ENCODE measurements around the gene TAPT1. TPM values are rescaled to one million over a fixed set of nuclear protein-coding genes. Genes with fewer than 3 reads are reported as not detected.

TAPT1 gene
- total RNA-seq, 5 donors from 2014 or later (not counting 1 experiment from before 2014, with no cell fraction given): 41.1 to 77.9 (median 50.3) TPM

DNA sequence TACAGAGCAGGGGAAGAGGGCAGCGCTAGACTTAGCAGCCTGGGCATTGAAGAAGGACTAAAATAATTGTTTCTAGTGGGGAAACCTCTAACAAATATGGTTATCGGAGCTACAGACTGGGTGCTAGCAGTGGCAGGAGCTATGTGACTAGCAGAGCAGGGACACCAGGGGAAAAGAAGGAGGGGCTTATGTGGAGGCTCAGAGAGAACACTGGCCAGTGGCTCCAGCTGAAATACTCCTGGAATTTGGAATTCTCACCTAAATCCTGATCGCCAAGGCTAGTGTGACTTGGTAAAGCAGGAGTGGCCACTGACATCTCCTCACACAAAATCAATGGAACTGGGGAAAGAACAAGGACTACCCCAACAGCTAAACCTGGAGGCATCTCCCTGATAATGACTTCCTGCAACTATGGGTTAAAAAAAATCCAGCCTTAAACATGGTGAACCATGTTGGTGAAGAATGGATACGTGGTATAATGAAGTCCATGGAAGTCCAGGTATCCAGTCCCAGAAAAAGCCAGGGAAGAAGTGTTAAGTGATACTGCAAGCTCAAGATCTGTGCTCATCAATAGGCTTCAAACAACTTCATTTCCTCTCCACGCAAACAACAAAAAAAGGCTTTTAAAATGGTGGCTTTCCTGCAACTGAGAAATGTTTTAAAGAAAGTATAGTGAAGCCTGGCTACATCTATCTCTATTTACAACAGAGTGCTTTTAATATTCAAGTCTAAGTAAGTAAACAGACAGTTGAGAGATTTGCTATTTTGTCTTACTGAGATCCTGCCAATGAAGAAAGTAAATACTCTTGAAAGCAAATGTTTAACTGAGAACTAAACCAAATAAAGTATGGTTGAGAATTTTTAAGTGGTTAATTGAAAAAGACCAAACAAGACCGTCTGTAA, 1.8 kb downstream of the TAPT1 start:
- H3K36me3 Mint-ChIP-seq: peaks cover 8% of the 10 kb centered on the region
- ChIA-PET POLR2A (interaction anchor here (0.6 to 0.8 kb wide), 3 partner anchors 11 to 1117 kb away, joined by 3 to 4 read pairs (median 3); no protein-coding TSS in a partner anchor), CTCF (interaction anchor here in 1 of 2 donors (0.7 to 3.3 kb wide), 5 partner anchors 10 to 40 kb away, joined by 3 to 18 read pairs (median 4); no protein-coding TSS in a partner anchor)
- peak overlapping the region; percentile 88 to 96 for H3K27ac Mint-ChIP-seq
- Histone ChIP-seq H3K36me3 (ENCODE audit: control insufficient read depth in 2 of 2, extremely low read depth in 1 of 2, insufficient read depth in 1 of 2, low read length in 1 of 2) (peaks cover 0 to 1% of the 10 kb centered on the region in 2 donors), H3K27me3 (replicated peaks in 1 of 2; ENCODE audit: control insufficient read depth in 2 of 2, extremely low read depth in 1 of 2, insufficient read depth in 2 of 2, low read length in 1 of 2) (no peaks in the 10 kb centered on the region), H3K9me3 (no peaks in the 10 kb centered on the region), H3K27ac (ENCODE audit: low read length) (peak overlapping the region; percentile 35), H3K4me1 (ENCODE audit: control insufficient read depth in 1 of 2, extremely low read depth in 1 of 2, insufficient read depth in 2 of 2, low read length in 2 of 2) (peaks cover 21 to 25% of the 10 kb centered on the region in 2 experiments), H3K4me3 (ENCODE audit: control insufficient read depth in 1 of 2, extremely low read depth in 1 of 2, low read length in 1 of 2) (peak overlapping the region; percentile 62 to 88)
- WGBS (ENCODE audit: insufficient coverage): 83% methylated on average over 3 of the region's 6 CpGs
- ATAC-seq (replicated peaks in 1 of 4) (no peak), DNase-seq (peak in 1 of 35 experiments; percentile 38)
- H3K9me3 Mint-ChIP-seq: no peaks in the 10 kb centered on the region
- H3K4me1 Mint-ChIP-seq: peaks cover 51 to 59% (median 59%) of the 10 kb centered on the region in 3 donors
- H3K27me3 Mint-ChIP-seq: no peaks in the 10 kb centered on the region
- H3K4me3 Mint-ChIP-seq: peak overlapping the region; percentile 70 to 86 (median 85)

GRCh38 chr4:16222957-16223527, 3.2 kb downstream of the TAPT1 start:
- ATAC-seq (replicated peaks in 1 of 4): no peak
- Mint-ChIP-seq H3K36me3 (peaks cover 12% of the 10 kb centered on the region), H3K4me3 (peak overlapping the region; percentile 26 to 86 (median 70)), H3K9me3 (no peaks in the 10 kb centered on the region), H3K4me1 (peaks cover 62 to 64% (median 63%) of the 10 kb centered on the region in 3 donors), H3K27ac (peak overlapping the region; percentile 11 to 96), H3K27me3 (no peaks in the 10 kb centered on the region)
- Histone ChIP-seq H3K27ac (ENCODE audit: low read length) (no peak overlapping the region), H3K27me3 (replicated peaks in 1 of 2; ENCODE audit: control insufficient read depth in 2 of 2, extremely low read depth in 1 of 2, insufficient read depth in 2 of 2, low read length in 1 of 2) (no peaks in the 10 kb centered on the region), H3K4me3 (ENCODE audit: control insufficient read depth in 1 of 2, extremely low read depth in 1 of 2, low read length in 1 of 2) (no peak overlapping the region), H3K9me3 (no peaks in the 10 kb centered on the region), H3K4me1 (ENCODE audit: control insufficient read depth in 1 of 2, extremely low read depth in 1 of 2, insufficient read depth in 2 of 2, low read length in 2 of 2) (peaks cover 20 to 25% of the 10 kb centered on the region in 2 experiments), H3K36me3 (ENCODE audit: control insufficient read depth in 2 of 2, extremely low read depth in 1 of 2, insufficient read depth in 1 of 2, low read length in 1 of 2) (peaks cover 0 to 7% of the 10 kb centered on the region in 2 donors)
- DNase-seq: no peak
- ChIA-PET CTCF (no interaction called here), POLR2A (no interaction called here)

DNA sequence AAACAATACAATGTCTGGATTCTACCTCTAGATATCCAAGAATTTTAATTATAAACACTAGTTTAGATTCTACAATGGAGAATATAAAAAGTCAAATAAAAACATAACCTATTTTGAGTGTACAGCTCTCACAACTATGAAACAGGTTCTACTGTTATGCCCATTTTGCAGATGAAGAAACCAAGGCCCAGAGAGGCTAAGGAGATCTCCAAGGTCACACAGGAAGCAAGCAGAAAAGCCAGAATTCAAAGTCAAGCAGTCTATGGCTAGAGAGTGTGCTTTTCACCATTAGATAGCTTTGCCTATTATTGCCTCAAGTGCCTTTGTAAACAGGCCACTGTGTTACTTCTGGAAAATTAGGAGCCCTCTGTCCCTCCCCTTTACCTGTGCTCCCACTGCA, 7.3 kb downstream of the TAPT1 start:
- POLR2A ChIA-PET: no interaction called here
- Mint-ChIP-seq H3K27ac (no peak overlapping the region), H3K4me1 (peaks cover 79 to 80% (median 80%) of the 10 kb centered on the region in 3 donors), H3K4me3 (no peak overlapping the region), H3K27me3 (no peaks in the 10 kb centered on the region), H3K9me3 (no peaks in the 10 kb centered on the region), H3K36me3 (peaks cover 35% of the 10 kb centered on the region)
- Histone ChIP-seq H3K36me3 (ENCODE audit: control insufficient read depth in 2 of 2, extremely low read depth in 1 of 2, insufficient read depth in 1 of 2, low read length in 1 of 2) (peaks cover 3 to 13% of the 10 kb centered on the region in 2 donors), H3K27ac (ENCODE audit: low read length) (no peak overlapping the region), H3K9me3 (no peaks in the 10 kb centered on the region), H3K4me1 (ENCODE audit: control insufficient read depth in 1 of 2, extremely low read depth in 1 of 2, insufficient read depth in 2 of 2, low read length in 2 of 2) (peaks cover 15 to 25% of the 10 kb centered on the region in 2 experiments), H3K27me3 (replicated peaks in 1 of 2; ENCODE audit: control insufficient read depth in 2 of 2, extremely low read depth in 1 of 2, insufficient read depth in 2 of 2, low read length in 1 of 2) (no peaks in the 10 kb centered on the region), H3K4me3 (ENCODE audit: control insufficient read depth in 1 of 2, extremely low read depth in 1 of 2, low read length in 1 of 2) (no peak overlapping the region)
- ATAC-seq (replicated peaks in 1 of 4) (no peak), DNase-seq (no peak)
- CTCF ChIA-PET: interaction anchor here (0.9 to 2.6 kb wide), 3 partner anchors 11 to 15 kb away, joined by 3 to 14 read pairs (median 3); no protein-coding TSS in a partner anchor

- H3K4me3 Mint-ChIP-seq: peak overlapping the region in 2 of 3 donors; percentile 23 to 50
- Histone ChIP-seq H3K36me3 (ENCODE audit: control insufficient read depth in 2 of 2, extremely low read depth in 1 of 2, insufficient read depth in 1 of 2, low read length in 1 of 2) (peaks cover 3 to 13% of the 10 kb centered on the region in 2 donors), H3K27ac (ENCODE audit: low read length) (no peak overlapping the region), H3K4me3 (ENCODE audit: control insufficient read depth in 1 of 2, extremely low read depth in 1 of 2, low read length in 1 of 2) (no peak overlapping the region), H3K9me3 (no peaks in the 10 kb centered on the region), H3K27me3 (replicated peaks in 1 of 2; ENCODE audit: control insufficient read depth in 2 of 2, extremely low read depth in 1 of 2, insufficient read depth in 2 of 2, low read length in 1 of 2) (no peaks in the 10 kb centered on the region), H3K4me1 (ENCODE audit: control insufficient read depth in 1 of 2, extremely low read depth in 1 of 2, insufficient read depth in 2 of 2, low read length in 2 of 2) (peaks cover 12 to 22% of the 10 kb centered on the region in 2 experiments)
- peaks cover 43% of the 10 kb centered on the region for H3K36me3 Mint-ChIP-seq
- H3K9me3 Mint-ChIP-seq: no peaks in the 10 kb centered on the region
- POLR2A ChIA-PET: no interaction called here
- ATAC-seq (replicated peaks in 1 of 4): peak in 1 of 4 experiments; percentile 67
- peaks cover 79 to 80% (median 80%) of the 10 kb centered on the region in 3 donors for H3K4me1 Mint-ChIP-seq
- no peaks in the 10 kb centered on the region for H3K27me3 Mint-ChIP-seq
- WGBS (ENCODE audit: insufficient coverage): 43% methylated on average over 1 of the region's 6 CpGs
- CTCF ChIA-PET: interaction anchor here (0.6 to 2.6 kb wide), 4 partner anchors 11 to 188 kb away, joined by 3 to 14 read pairs (median 3); no protein-coding TSS in a partner anchor
- peak overlapping the region; percentile 59 to 63 for H3K27ac Mint-ChIP-seq
- no peak for DNase-seq
Observed at GRCh38 chr4:16217300-16218051, 8.8 kb downstream of the TAPT1 start.

GRCh38 chr4:16213121-16213520, 13.2 kb downstream of the TAPT1 start:
- H3K9me3 Mint-ChIP-seq: no peaks in the 10 kb centered on the region
- WGBS (ENCODE audit: insufficient coverage): no CpG with 5 or more reads among the region's 2 CpGs

More at GRCh38 chr4:16213121-16213520, 13.2 kb downstream of the TAPT1 start:
- H3K4me1 ChIP-seq (ENCODE audit: control insufficient read depth in 1 of 2, extremely low read depth in 1 of 2, insufficient read depth in 2 of 2, low read length in 2 of 2): peaks cover 12 to 24% of the 10 kb centered on the region in 2 experiments
- no peaks in the 10 kb centered on the region for H3K9me3 ChIP-seq
- no peaks in the 10 kb centered on the region for H3K27me3 ChIP-seq (replicated peaks in 1 of 2; ENCODE audit: control insufficient read depth in 2 of 2, extremely low read depth in 1 of 2, insufficient read depth in 2 of 2, low read length in 1 of 2)
- peaks cover 5 to 22% of the 10 kb centered on the region in 2 donors for H3K36me3 ChIP-seq (ENCODE audit: control insufficient read depth in 2 of 2, extremely low read depth in 1 of 2, insufficient read depth in 1 of 2, low read length in 1 of 2)
- Mint-ChIP-seq H3K4me3 (no peak overlapping the region), H3K36me3 (peaks cover 51% of the 10 kb centered on the region), H3K27me3 (no peaks in the 10 kb centered on the region), H3K27ac (peak overlapping the region; percentile 43 to 64), H3K4me1 (peaks cover 69 to 78% (median 71%) of the 10 kb centered on the region in 3 donors)
- DNase-seq (no peak), ATAC-seq (replicated peaks in 1 of 4) (peak in 3 of 4 experiments; percentile 36 to 65 (median 57))
- POLR2A ChIA-PET: interaction anchor here in 1 of 2 donors (0.9 kb wide), 1 partner anchor 14 kb away, joined by 5 read pairs; no protein-coding TSS in a partner anchor
- CTCF ChIA-PET: interaction anchor here (1.1 to 1.5 kb wide), 3 partner anchors 7 to 13 kb away, joined by 3 to 11 read pairs (median 3); no protein-coding TSS in a partner anchor
- H3K27ac ChIP-seq (ENCODE audit: low read length): no peak overlapping the region
- no peak overlapping the region for H3K4me3 ChIP-seq (ENCODE audit: control insufficient read depth in 1 of 2, extremely low read depth in 1 of 2, low read length in 1 of 2)
